Measurements from ENCODE around the gene U2SURP.

U2SURP gene

GRCh38 chr3:142972092-142972753, 29.1 kb upstream of the U2SURP start:
- Histone ChIP-seq H3K4me3 (no peak overlapping the region), H3K27ac (no peak overlapping the region), H3K9ac (ENCODE audit: insufficient read length) (no peak overlapping the region), H3K36me3 (ENCODE audit: insufficient read depth, low read length) (no peaks in the 10 kb centered on the region), H3K9me3 (ENCODE audit: low read depth, low read length) (no peaks in the 10 kb centered on the region)
- TF ChIP-seq EZH2 (IDR thresholded peaks at IDR 0.05), result no peak
- no peak for TF ChIP-seq FOXP2 (optimal IDR thresholded peaks at IDR 0.05; ENCODE audit: control extremely low read depth, extremely low read length, insufficient read depth)
- TF ChIP-seq POLR2AphosphoS5 (IDR thresholded peaks at IDR 0.05; ENCODE audit: borderline replicate concordance, low read depth, low read length), result no peak
- no peak for DNase-seq (ENCODE audit: low read depth, low spot score)

GRCh38 chr3:142973217-142974009, 28.0 kb upstream of the U2SURP start:
- Histone ChIP-seq H3K9me3 (ENCODE audit: low read depth, low read length) (no peaks in the 10 kb centered on the region), H3K27ac (no peak overlapping the region), H3K36me3 (ENCODE audit: insufficient read depth, low read length) (no peaks in the 10 kb centered on the region), H3K4me3 (no peak overlapping the region), H3K9ac (ENCODE audit: insufficient read length) (no peak overlapping the region)
- TF ChIP-seq EZH2 (IDR thresholded peaks at IDR 0.05), result no peak
- TF ChIP-seq FOXP2 (optimal IDR thresholded peaks at IDR 0.05; ENCODE audit: control extremely low read depth, extremely low read length, insufficient read depth), result no peak
- TF ChIP-seq POLR2AphosphoS5 (IDR thresholded peaks at IDR 0.05; ENCODE audit: borderline replicate concordance, low read depth, low read length), result no peak
- DNase-seq (ENCODE audit: low read depth, low spot score), result no peak

- H3K9ac ChIP-seq (ENCODE audit: insufficient read length), result no peak overlapping the region
- TF ChIP-seq FOXP2 (optimal IDR thresholded peaks at IDR 0.05; ENCODE audit: control extremely low read depth, extremely low read length, insufficient read depth) (no peak), EZH2 (IDR thresholded peaks at IDR 0.05) (no peak), POLR2AphosphoS5 (IDR thresholded peaks at IDR 0.05; ENCODE audit: borderline replicate concordance, low read depth, low read length) (no peak)
- DNase-seq (ENCODE audit: low read depth, low spot score), result no peak
- no peak overlapping the region for H3K4me3 ChIP-seq
- H3K27ac ChIP-seq, result no peak overlapping the region
- H3K9me3 ChIP-seq (ENCODE audit: low read depth, low read length), result no peaks in the 10 kb centered on the region
- no peaks in the 10 kb centered on the region for H3K36me3 ChIP-seq (ENCODE audit: insufficient read depth, low read length)
Observed at GRCh38 chr3:142975316-142975995, 25.9 kb upstream of the U2SURP start.

GRCh38 chr3:142976621-142977398, 24.6 kb upstream of the U2SURP start:
- Histone ChIP-seq H3K27ac (no peak overlapping the region), H3K9me3 (ENCODE audit: low read depth, low read length) (no peaks in the 10 kb centered on the region), H3K9ac (ENCODE audit: insufficient read length) (no peak overlapping the region), H3K36me3 (ENCODE audit: insufficient read depth, low read length) (no peaks in the 10 kb centered on the region), H3K4me3 (no peak overlapping the region)
- DNase-seq (ENCODE audit: low read depth, low spot score), result no peak
- TF ChIP-seq POLR2AphosphoS5 (IDR thresholded peaks at IDR 0.05; ENCODE audit: borderline replicate concordance, low read depth, low read length) (no peak), FOXP2 (optimal IDR thresholded peaks at IDR 0.05; ENCODE audit: control extremely low read depth, extremely low read length, insufficient read depth) (no peak), EZH2 (IDR thresholded peaks at IDR 0.05) (no peak)

- no peak overlapping the region for H3K9ac ChIP-seq (ENCODE audit: insufficient read length)
- no peak overlapping the region for H3K4me3 ChIP-seq
- no peaks in the 10 kb centered on the region for H3K36me3 ChIP-seq (ENCODE audit: insufficient read depth, low read length)
- no peak for TF ChIP-seq FOXP2 (optimal IDR thresholded peaks at IDR 0.05; ENCODE audit: control extremely low read depth, extremely low read length, insufficient read depth)
- H3K27ac ChIP-seq, result no peak overlapping the region
- no peak for DNase-seq (ENCODE audit: low read depth, low spot score)
- H3K9me3 ChIP-seq (ENCODE audit: low read depth, low read length), result no peaks in the 10 kb centered on the region
Observed at GRCh38 chr3:142977399-142977728, 24.0 kb upstream of the U2SURP start.

- TF ChIP-seq EZH2 (IDR thresholded peaks at IDR 0.05), result no peak
- no peak for TF ChIP-seq POLR2AphosphoS5 (IDR thresholded peaks at IDR 0.05; ENCODE audit: borderline replicate concordance, low read depth, low read length)
- Histone ChIP-seq H3K9ac (ENCODE audit: insufficient read length) (no peak overlapping the region), H3K27ac (no peak overlapping the region), H3K9me3 (ENCODE audit: low read depth, low read length) (no peaks in the 10 kb centered on the region), H3K36me3 (ENCODE audit: insufficient read depth, low read length) (no peaks in the 10 kb centered on the region), H3K4me3 (no peak overlapping the region)
- no peak for DNase-seq (ENCODE audit: low read depth, low spot score)
Observed at GRCh38 chr3:142981108-142981507, 20.3 kb upstream of the U2SURP start.

- no peak overlapping the region for H3K27ac ChIP-seq
- TF ChIP-seq EZH2 (IDR thresholded peaks at IDR 0.05), result no peak
- TF ChIP-seq FOXP2 (optimal IDR thresholded peaks at IDR 0.05; ENCODE audit: control extremely low read depth, extremely low read length, insufficient read depth), result no peak
- TF ChIP-seq POLR2AphosphoS5 (IDR thresholded peaks at IDR 0.05; ENCODE audit: borderline replicate concordance, low read depth, low read length), result no peak
- H3K9me3 ChIP-seq (ENCODE audit: low read depth, low read length), result no peaks in the 10 kb centered on the region
- no peak overlapping the region for H3K9ac ChIP-seq (ENCODE audit: insufficient read length)
- H3K36me3 ChIP-seq (ENCODE audit: insufficient read depth, low read length), result no peaks in the 10 kb centered on the region
- no peak for DNase-seq (ENCODE audit: low read depth, low spot score)
- no peak overlapping the region for H3K4me3 ChIP-seq
Observed at GRCh38 chr3:142982038-142982773, 19.2 kb upstream of the U2SURP start.

Data from SK-N-MC (cell line).